ENCODE data around the gene DKC1.

DKC1 gene

GRCh38 chrX:154718616-154719015 is 44.0 kb upstream of the DKC1 start:
- Histone ChIP-seq H3K9ac (ENCODE audit: low read length) (no peak overlapping the region), H2AK5ac (ENCODE audit: low read length) (no peak overlapping the region), H3K79me2 (ENCODE audit: control insufficient read depth, insufficient read depth, low read length, poor library complexity) (no peaks in the 10 kb centered on the region), H2BK5ac (ENCODE audit: low read depth, low read length, poor library complexity) (no peak overlapping the region), H3K4me2 (ENCODE audit: low read length) (no peak overlapping the region), H2BK120ac (ENCODE audit: insufficient read depth, low read length, poor library complexity) (no peak overlapping the region), H3K18ac (ENCODE audit: low read length) (no peak overlapping the region), H3K23ac (ENCODE audit: low read length) (no peak overlapping the region), H3K4me1 (ENCODE audit: control insufficient read depth in 1 of 2, insufficient read depth in 2 of 2, low read length in 2 of 2) (peaks cover 0 to 3% of the 10 kb centered on the region in 2 experiments), H3K27me3 (ENCODE audit: insufficient read depth, low read length) (no peaks in the 10 kb centered on the region), H3K27ac (ENCODE audit: low read depth, low read length) (no peak overlapping the region), H2AFZ (ENCODE audit: insufficient read depth, low read length, poor library complexity) (no peak overlapping the region), H4K8ac (ENCODE audit: low read depth, low read length) (no peak overlapping the region), H4K91ac (ENCODE audit: low read depth, low read length) (no peak overlapping the region), H3K9me3 (ENCODE audit: insufficient read depth, low read depth, low read length) (no peaks in the 10 kb centered on the region), H2BK12ac (ENCODE audit: low read length) (no peak overlapping the region), H3K4ac (ENCODE audit: low read depth, low read length) (no peak overlapping the region), H3K36me3 (ENCODE audit: control insufficient read depth in 1 of 2, insufficient read depth in 2 of 2, low read length in 2 of 2) (no peaks in the 10 kb centered on the region), H4K12ac (ENCODE audit: low read depth, low read length) (no peak overlapping the region), H3K4me3 (ENCODE audit: low read depth, low read length) (no peak overlapping the region), H3K79me1 (ENCODE audit: low read length) (no peaks in the 10 kb centered on the region), H3K14ac (ENCODE audit: low read length) (no peak overlapping the region)
- no CpG with 5 or more reads among the region's 1 CpG for WGBS (ENCODE audit: extremely low coverage, insufficient coverage, insufficient read length)
- DNase-seq: no peak

DNA sequence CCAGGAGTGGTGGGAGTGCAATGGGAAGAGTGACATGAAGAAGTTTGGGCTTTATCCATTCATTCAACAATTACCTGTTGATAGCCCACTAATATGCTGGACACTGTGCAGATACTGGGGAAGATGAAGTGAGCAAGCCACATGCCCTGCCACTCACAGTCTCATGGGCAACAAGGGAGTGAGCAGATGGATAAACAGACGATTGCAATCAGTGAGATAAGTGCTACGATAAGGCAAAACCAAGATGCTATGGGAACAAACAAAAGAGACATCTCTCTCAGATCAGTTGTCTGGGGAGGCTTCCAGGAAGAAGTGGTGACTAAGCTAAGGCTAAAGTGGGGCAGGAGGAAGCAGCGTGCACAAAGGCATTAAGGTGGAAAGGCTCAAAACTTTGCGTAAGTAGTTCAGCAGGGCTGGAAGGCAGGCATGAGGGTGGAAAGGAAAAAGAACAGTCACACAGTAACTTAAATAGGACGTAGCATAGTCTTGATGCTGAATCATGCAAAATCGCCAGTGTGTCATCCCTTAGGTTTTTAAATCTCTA is 43.5 kb upstream of the DKC1 start:
- Histone ChIP-seq H3K4me1 (ENCODE audit: control insufficient read depth in 1 of 2, insufficient read depth in 2 of 2, low read length in 2 of 2) (peaks cover 0 to 3% of the 10 kb centered on the region in 2 experiments), H3K27ac (ENCODE audit: low read depth, low read length) (no peak overlapping the region), H3K14ac (ENCODE audit: low read length) (no peak overlapping the region), H3K18ac (ENCODE audit: low read length) (no peak overlapping the region), H3K9me3 (ENCODE audit: insufficient read depth, low read depth, low read length) (no peaks in the 10 kb centered on the region), H3K4me2 (ENCODE audit: low read length) (no peak overlapping the region), H3K27me3 (ENCODE audit: insufficient read depth, low read length) (no peaks in the 10 kb centered on the region), H4K8ac (ENCODE audit: low read depth, low read length) (no peak overlapping the region), H4K91ac (ENCODE audit: low read depth, low read length) (no peak overlapping the region), H4K12ac (ENCODE audit: low read depth, low read length) (no peak overlapping the region), H2BK12ac (ENCODE audit: low read length) (no peak overlapping the region), H2BK120ac (ENCODE audit: insufficient read depth, low read length, poor library complexity) (no peak overlapping the region), H3K79me1 (ENCODE audit: low read length) (no peaks in the 10 kb centered on the region), H3K4ac (ENCODE audit: low read depth, low read length) (no peak overlapping the region), H3K79me2 (ENCODE audit: control insufficient read depth, insufficient read depth, low read length, poor library complexity) (no peaks in the 10 kb centered on the region), H3K36me3 (ENCODE audit: control insufficient read depth in 1 of 2, insufficient read depth in 2 of 2, low read length in 2 of 2) (no peaks in the 10 kb centered on the region), H2BK5ac (ENCODE audit: low read depth, low read length, poor library complexity) (no peak overlapping the region), H3K4me3 (ENCODE audit: low read depth, low read length) (no peak overlapping the region), H3K9ac (ENCODE audit: low read length) (no peak overlapping the region), H2AK5ac (ENCODE audit: low read length) (no peak overlapping the region), H2AFZ (ENCODE audit: insufficient read depth, low read length, poor library complexity) (no peak overlapping the region), H3K23ac (ENCODE audit: low read length) (no peak overlapping the region)
- peak; percentile 82 to 88 for DNase-seq
- no CpG with 5 or more reads among the region's 6 CpGs for WGBS (ENCODE audit: extremely low coverage, insufficient coverage, insufficient read length)

DNA sequence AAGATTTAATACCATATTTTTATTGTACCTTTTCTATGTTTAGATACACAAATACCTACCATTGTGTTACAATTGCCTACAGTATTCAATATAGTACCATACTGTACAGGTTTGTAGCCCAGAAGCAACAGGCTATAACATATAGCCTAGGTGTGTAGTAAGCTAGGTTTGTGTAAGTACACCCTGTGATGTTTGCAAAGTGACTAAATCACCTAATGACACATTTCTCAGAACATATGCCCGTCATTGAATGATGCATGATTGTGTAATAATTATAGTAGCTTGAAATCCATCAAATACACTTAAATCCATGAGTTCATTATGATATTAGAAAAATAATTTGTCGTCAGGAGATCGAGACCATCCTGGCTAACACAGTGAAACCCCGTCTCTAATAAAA is 42.6 kb upstream of the DKC1 start:
- Histone ChIP-seq H3K27me3 (ENCODE audit: insufficient read depth, low read length) (no peaks in the 10 kb centered on the region), H3K23ac (ENCODE audit: low read length) (no peak overlapping the region), H3K79me2 (ENCODE audit: control insufficient read depth, insufficient read depth, low read length, poor library complexity) (no peaks in the 10 kb centered on the region), H4K12ac (ENCODE audit: low read depth, low read length) (no peak overlapping the region), H2AFZ (ENCODE audit: insufficient read depth, low read length, poor library complexity) (no peak overlapping the region), H3K9ac (ENCODE audit: low read length) (no peak overlapping the region), H4K91ac (ENCODE audit: low read depth, low read length) (no peak overlapping the region), H3K27ac (ENCODE audit: low read depth, low read length) (no peak overlapping the region), H2BK120ac (ENCODE audit: insufficient read depth, low read length, poor library complexity) (no peak overlapping the region), H3K4me1 (ENCODE audit: control insufficient read depth in 1 of 2, insufficient read depth in 2 of 2, low read length in 2 of 2) (peaks cover 0 to 3% of the 10 kb centered on the region in 2 experiments), H3K4me3 (ENCODE audit: low read depth, low read length) (no peak overlapping the region), H3K14ac (ENCODE audit: low read length) (no peak overlapping the region), H2BK12ac (ENCODE audit: low read length) (no peak overlapping the region), H3K4me2 (ENCODE audit: low read length) (no peak overlapping the region), H3K36me3 (ENCODE audit: control insufficient read depth in 1 of 2, insufficient read depth in 2 of 2, low read length in 2 of 2) (no peaks in the 10 kb centered on the region), H2BK5ac (ENCODE audit: low read depth, low read length, poor library complexity) (no peak overlapping the region), H3K9me3 (ENCODE audit: insufficient read depth, low read depth, low read length) (no peaks in the 10 kb centered on the region), H2AK5ac (ENCODE audit: low read length) (no peak overlapping the region), H3K4ac (ENCODE audit: low read depth, low read length) (no peak overlapping the region), H3K18ac (ENCODE audit: low read length) (no peak overlapping the region), H3K79me1 (ENCODE audit: low read length) (no peaks in the 10 kb centered on the region), H4K8ac (ENCODE audit: low read depth, low read length) (no peak overlapping the region)
- peak in 1 of 2 donors; percentile 47 for DNase-seq
- WGBS (ENCODE audit: extremely low coverage, insufficient coverage, insufficient read length): no CpG with 5 or more reads among the region's 4 CpGs

DNA sequence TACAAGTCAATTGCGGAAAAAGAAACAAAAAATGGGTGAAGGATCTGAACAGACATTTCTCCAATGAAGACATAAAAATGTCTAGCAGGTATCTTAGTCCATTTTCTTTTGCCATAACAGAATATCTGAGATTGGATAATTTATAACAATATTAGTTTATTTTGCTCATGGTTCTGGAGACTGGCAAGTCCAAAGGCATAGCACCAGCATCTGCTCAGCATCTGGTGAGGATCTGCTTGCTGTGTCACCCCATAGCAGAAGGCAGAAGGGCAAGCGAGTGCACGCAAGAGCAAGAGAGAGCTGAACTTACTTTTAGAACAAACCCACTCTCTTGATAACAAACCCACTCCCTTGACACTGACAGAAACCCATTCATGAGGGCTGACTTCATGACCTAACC is 41.5 kb upstream of the DKC1 start:
- Histone ChIP-seq H3K4me1 (ENCODE audit: control insufficient read depth in 1 of 2, insufficient read depth in 2 of 2, low read length in 2 of 2) (peaks cover 0 to 3% of the 10 kb centered on the region in 2 experiments), H3K36me3 (ENCODE audit: control insufficient read depth in 1 of 2, insufficient read depth in 2 of 2, low read length in 2 of 2) (no peaks in the 10 kb centered on the region), H3K4me2 (ENCODE audit: low read length) (no peak overlapping the region), H4K91ac (ENCODE audit: low read depth, low read length) (no peak overlapping the region), H3K9me3 (ENCODE audit: insufficient read depth, low read depth, low read length) (no peaks in the 10 kb centered on the region), H2AK5ac (ENCODE audit: low read length) (no peak overlapping the region), H3K23ac (ENCODE audit: low read length) (no peak overlapping the region), H2AFZ (ENCODE audit: insufficient read depth, low read length, poor library complexity) (no peak overlapping the region), H2BK120ac (ENCODE audit: insufficient read depth, low read length, poor library complexity) (no peak overlapping the region), H3K4me3 (ENCODE audit: low read depth, low read length) (no peak overlapping the region), H4K8ac (ENCODE audit: low read depth, low read length) (no peak overlapping the region), H4K12ac (ENCODE audit: low read depth, low read length) (no peak overlapping the region), H2BK5ac (ENCODE audit: low read depth, low read length, poor library complexity) (no peak overlapping the region), H3K9ac (ENCODE audit: low read length) (no peak overlapping the region), H2BK12ac (ENCODE audit: low read length) (no peak overlapping the region), H3K27ac (ENCODE audit: low read depth, low read length) (no peak overlapping the region), H3K79me1 (ENCODE audit: low read length) (no peaks in the 10 kb centered on the region), H3K4ac (ENCODE audit: low read depth, low read length) (no peak overlapping the region), H3K18ac (ENCODE audit: low read length) (no peak overlapping the region), H3K14ac (ENCODE audit: low read length) (no peak overlapping the region), H3K79me2 (ENCODE audit: control insufficient read depth, insufficient read depth, low read length, poor library complexity) (no peaks in the 10 kb centered on the region), H3K27me3 (ENCODE audit: insufficient read depth, low read length) (no peaks in the 10 kb centered on the region)
- WGBS (ENCODE audit: extremely low coverage, insufficient coverage, insufficient read length): no CpG with 5 or more reads among the region's 3 CpGs
- DNase-seq: no peak
